Smooth muscle cell (in vitro differentiated cells): ENCODE data around the gene SEMA3F. TPM values are rescaled to one million over a fixed set of nuclear protein-coding genes. Genes with fewer than 3 reads are reported as not detected.
A peak's percentile ranks its signal among the peaks of the same experiment; 100 is the strongest.

Experiments used
- DNase-seq: peaks from one replicate; lab custom pipeline; 2025; ENCODE audit not compliant: unreplicated experiment; lab: John Stamatoyannopoulos, UW
- H2AFZ ChIP-seq: fragments of 200-600 bp; sonication (generic); 2 replicates; pipeline ENCODE4 v1.6.0; 2016; ENCODE audit warnings: antibody characterized with exemption, low read depth, mild to moderate bottlenecking
- H3F3A ChIP-seq: fragments of 200-600 bp; sonication (generic); 2 replicates; pipeline ENCODE4 v1.6.0; 2017; ENCODE audit warnings: antibody characterized with exemption, low read depth
- H3K27ac ChIP-seq: fragments of 200-600 bp; sonication (generic); 2 replicates; pipeline ENCODE4 v1.5.1; 2016; ENCODE audit warnings: low read depth, mild to moderate bottlenecking
- H3K27me3 ChIP-seq: fragments of 200-600 bp; sonication (generic); 2 replicates; pipeline ENCODE4 v1.6.1; 2016; ENCODE audit warnings: low read depth, mild to moderate bottlenecking
- H3K36me3 ChIP-seq: fragments of 200-600 bp; sonication (generic); 2 replicates; pipeline ENCODE4 v1.5.1; 2016; ENCODE audit warnings: low read depth
- H3K4me1 ChIP-seq: fragments of 200-600 bp; sonication (generic); 2 replicates; pipeline ENCODE4 v1.5.1; 2016; ENCODE audit warnings: low read depth
- H3K4me2 ChIP-seq: fragments of 200-600 bp; sonication (generic); 2 replicates; pipeline ENCODE4 v1.6.0; 2016; ENCODE audit warnings: mild to moderate bottlenecking
- H3K4me3 ChIP-seq: fragments of 200-600 bp; sonication (generic); 2 replicates; pipeline ENCODE4 v1.5.1; 2016; ENCODE audit warnings: mild to moderate bottlenecking
- H3K79me2 ChIP-seq: fragments of 200-600 bp; sonication (generic); 2 replicates; pipeline ENCODE4 v1.6.0; 2016; ENCODE audit warnings: low read depth, mild to moderate bottlenecking
- H3K9ac ChIP-seq: fragments of 200-600 bp; sonication (generic); 2 replicates; pipeline ENCODE4 v1.6.0; 2016; ENCODE audit warnings: low read depth
- H3K9me3 ChIP-seq: fragments of 200-600 bp; sonication (generic); replicated peaks from 2 replicates; pipeline ENCODE4 v1.5.1; 2016; ENCODE audit warnings: low read depth
- H4K20me1 ChIP-seq: fragments of 200-600 bp; sonication (generic); 2 replicates; pipeline ENCODE4 v1.6.0; 2016; ENCODE audit warnings: low read depth
- CTCF ChIP-seq: fragments of 200-600 bp; sonication (generic); IDR thresholded peaks from 2 replicates; pipeline ENCODE4 v1.5.1; 2017; ENCODE audit warnings: borderline replicate concordance, mild to moderate bottlenecking, antibody characterized with exemption; ENCODE audit not compliant: insufficient read depth, poor library complexity, severe bottlenecking
- WGBS: methylation state at CpG from one replicate; pipeline ENCODE4 v1.1.7; 2016; ENCODE audit warnings: low lambda C conversion rate; 5-methylcytosine and 5-hydroxymethylcytosine counted together
- polyA plus RNA-seq: library from polyadenylated mRNA; unstranded; fragments of >200 nt; fragmentation: Nextera tagmentation; extraction: Ambion mirVana; gene quantifications from 2 replicates; pipeline ENCODE4 v1.2.1, GENCODE V29; 2016
- total RNA-seq: library from RNA; depleted of rRNA; stranded (reverse); fragments of >200 nt; gene quantifications from 2 replicates; pipeline ENCODE4 v1.2.3, GENCODE V29; 2014

SEMA3F gene
- total and polyA plus RNA-seq, 2 experiments from 2014 or later = 9.2 to 16.9 TPM

- no peak for TF ChIP-seq CTCF
- Histone ChIP-seq H3K36me3 (no peaks in the 10 kb centered on the region), H4K20me1 (no peaks in the 10 kb centered on the region), H3K27me3 (no peaks in the 10 kb centered on the region), H3F3A (no peaks in the 10 kb centered on the region), H3K79me2 (no peaks in the 10 kb centered on the region), H3K9me3 (no peaks in the 10 kb centered on the region), H3K4me3 (no peak overlapping the region), H3K4me1 (peaks cover 18% of the 10 kb centered on the region), H2AFZ (no peak overlapping the region), H3K27ac (peak overlapping the region; percentile 42), H3K9ac (no peak overlapping the region), H3K4me2 (no peak overlapping the region)
- WGBS = 89% methylated on average over 8 of the region's 8 CpGs
- DNase-seq = no peak
Observed at GRCh38 chr3:50230104-50230793, 75.1 kb downstream of the SEMA3F start.

- Histone ChIP-seq H3K27me3 (no peaks in the 10 kb centered on the region), H2AFZ (no peak overlapping the region), H3K36me3 (no peaks in the 10 kb centered on the region), H3K79me2 (no peaks in the 10 kb centered on the region), H3K4me3 (no peak overlapping the region), H3K4me1 (peaks cover 18% of the 10 kb centered on the region), H3K4me2 (no peak overlapping the region), H4K20me1 (no peaks in the 10 kb centered on the region), H3K9me3 (no peaks in the 10 kb centered on the region), H3F3A (no peaks in the 10 kb centered on the region), H3K9ac (no peak overlapping the region), H3K27ac (no peak overlapping the region)
- 86% methylated on average over 4 of the region's 4 CpGs for WGBS
- no peak for DNase-seq
- TF ChIP-seq CTCF = no peak
Observed at GRCh38 chr3:50230794-50231125, 75.6 kb downstream of the SEMA3F start.

- Histone ChIP-seq H3K4me1 (peaks cover 18% of the 10 kb centered on the region), H3K36me3 (no peaks in the 10 kb centered on the region), H3K27ac (no peak overlapping the region), H3K4me2 (no peak overlapping the region), H3K9me3 (no peaks in the 10 kb centered on the region), H3K4me3 (no peak overlapping the region), H3F3A (no peaks in the 10 kb centered on the region), H2AFZ (no peak overlapping the region), H4K20me1 (peaks cover 3% of the 10 kb centered on the region), H3K9ac (no peak overlapping the region), H3K79me2 (peaks cover 6% of the 10 kb centered on the region), H3K27me3 (no peaks in the 10 kb centered on the region)
- 85% methylated on average over 5 of the region's 5 CpGs for WGBS
- no peak for DNase-seq
- no peak for TF ChIP-seq CTCF
Observed at GRCh38 chr3:50231581-50231980, 76.5 kb downstream of the SEMA3F start.

- 93% methylated on average over 3 of the region's 3 CpGs for WGBS
- Histone ChIP-seq H3K4me2 (no peak overlapping the region), H3K36me3 (no peaks in the 10 kb centered on the region), H3K4me1 (peaks cover 18% of the 10 kb centered on the region), H4K20me1 (peaks cover 11% of the 10 kb centered on the region), H3F3A (no peaks in the 10 kb centered on the region), H3K79me2 (peaks cover 13% of the 10 kb centered on the region), H3K27me3 (no peaks in the 10 kb centered on the region), H3K9ac (no peak overlapping the region), H2AFZ (no peak overlapping the region), H3K4me3 (no peak overlapping the region), H3K27ac (no peak overlapping the region), H3K9me3 (no peaks in the 10 kb centered on the region)
- no peak for TF ChIP-seq CTCF
- no peak for DNase-seq
Observed at GRCh38 chr3:50232303-50232702, 77.2 kb downstream of the SEMA3F start.
